HEK293 (cell line): ENCODE data around the gene KLK6.

Experiments
- CTCF ChIA-PET: fragments of 350-600 bp; formaldehyde crosslinking; extraction: SDS; loops from one replicate; lab custom pipeline; 2021; ENCODE audit warnings: antibody characterized with exemption; lab: Yijun Ruan, JAX
- POLR2A ChIA-PET: fragments of 300-600 bp; formaldehyde crosslinking; extraction: SDS; loops from one replicate; lab custom pipeline; 2020; ENCODE audit warnings: antibody characterized with exemption, inconsistent platforms; lab: Yijun Ruan, JAX
- H3K27ac ChIP-seq: fragments of 200-500 bp; sonication (Bioruptor generic); 2 replicates; pipeline ENCODE4 v1.5.1; 2014; ENCODE audit warnings: low read depth, low read length, control low read depth, inconsistent platforms; ENCODE audit errors: extremely low read depth
- H3K36me3 ChIP-seq, 2 experiments: fragments of 200-500 bp in 1 of 2; sonication (Bioruptor generic) in 1 of 2; 1 replicate in 1 of 2; 2 replicates in 1 of 2; pipeline ENCODE4 v1.5.1; 2014 to 2017; ENCODE audit warnings: inconsistent platforms in 2 of 2, low read length in 2 of 2; ENCODE audit not compliant: control insufficient read depth in 2 of 2, insufficient read depth in 1 of 2
- H3K4me1 ChIP-seq: fragments of 200-500 bp; sonication (Bioruptor generic); 2 replicates; pipeline ENCODE4 v1.5.1; 2014; ENCODE audit warnings: mild to moderate bottlenecking, low read length, inconsistent platforms; ENCODE audit not compliant: control insufficient read depth, insufficient read depth
- H3K4me3 ChIP-seq: 2 replicates; pipeline ENCODE4 v1.5.1; 2011; ENCODE audit warnings: low read depth, mild to moderate bottlenecking, control low read depth, low read length, moderate library complexity
- H3K9me3 ChIP-seq: fragments of 200-500 bp; sonication (Bioruptor generic); 2 replicates; pipeline ENCODE4 v1.5.1; 2014; ENCODE audit warnings: low read depth, low read length, inconsistent platforms; ENCODE audit not compliant: control insufficient read depth, insufficient read depth
- AEBP2 ChIP-seq: fragments of 450-650 bp; formaldehyde crosslinking; IDR thresholded peaks from 2 replicates; pipeline ENCODE4 v1.5.1; 2016; ENCODE audit warnings: missing biosample characterization, missing genetic modification characterization, borderline replicate concordance
- CTCF ChIP-seq: fragments of 450-650 bp; formaldehyde crosslinking; IDR thresholded peaks from 2 replicates; pipeline ENCODE4 v1.5.1; 2016; ENCODE audit warnings: missing biosample characterization, missing genetic modification characterization
- SETDB1 ChIP-seq: IDR thresholded peaks from one replicate; pipeline ENCODE4 v1.6.1; 2017; ENCODE audit warnings: mild to moderate bottlenecking, low read length, moderate library complexity, mixed read lengths; ENCODE audit not compliant: insufficient read length
- SP3 ChIP-seq: fragments of 450-650 bp; formaldehyde crosslinking; IDR thresholded peaks from 2 replicates; pipeline ENCODE4 v1.5.1; 2016; ENCODE audit warnings: missing biosample characterization, missing genetic modification characterization
- TRIM28 ChIP-seq: IDR thresholded peaks from 2 replicates; pipeline ENCODE4 v1.6.1; 2011; ENCODE audit warnings: low read length, control low read depth, borderline replicate concordance
- WT1 ChIP-seq: fragments of 450-650 bp; formaldehyde crosslinking; IDR thresholded peaks from 2 replicates; pipeline ENCODE4 v1.5.1; 2016; ENCODE audit warnings: missing biosample characterization, missing genetic modification characterization
- ZBTB48 ChIP-seq: fragments of 450-650 bp; formaldehyde crosslinking; IDR thresholded peaks from 2 replicates; pipeline ENCODE4 v1.5.1; 2016; ENCODE audit warnings: missing biosample characterization, missing genetic modification characterization
- ZBTB49 ChIP-seq: fragments of 450-650 bp; formaldehyde crosslinking; IDR thresholded peaks from 2 replicates; pipeline ENCODE4 v1.5.1; 2016; ENCODE audit warnings: missing biosample characterization, missing genetic modification characterization, low read depth
- ZBTB7A ChIP-seq: fragments of 450-650 bp; formaldehyde crosslinking; IDR thresholded peaks from 2 replicates; pipeline ENCODE4 v1.5.1; 2016; ENCODE audit warnings: low read depth, missing biosample characterization, missing genetic modification characterization
- ZBTB8A ChIP-seq: fragments of 450-650 bp; formaldehyde crosslinking; IDR thresholded peaks from 2 replicates; pipeline ENCODE4 v1.5.1; 2016; ENCODE audit warnings: missing biosample characterization, missing genetic modification characterization
- ZFP3 ChIP-seq: fragments of 450-650 bp; formaldehyde crosslinking; IDR thresholded peaks from 2 replicates; pipeline ENCODE4 v1.5.1; 2016; ENCODE audit warnings: low read depth, missing biosample characterization, missing genetic modification characterization
- ZFP41 ChIP-seq: fragments of 450-650 bp; formaldehyde crosslinking; IDR thresholded peaks from 2 replicates; pipeline ENCODE4 v1.5.1; 2016; ENCODE audit warnings: missing biosample characterization, missing genetic modification characterization, borderline replicate concordance
- ZNF121 ChIP-seq: fragments of 450-650 bp; formaldehyde crosslinking; IDR thresholded peaks from 2 replicates; pipeline ENCODE4 v1.5.1; 2016; ENCODE audit warnings: missing biosample characterization, missing genetic modification characterization
- ZNF157 ChIP-seq: fragments of 450-650 bp; formaldehyde crosslinking; IDR thresholded peaks from 2 replicates; pipeline ENCODE4 v1.5.1; 2016; ENCODE audit warnings: missing biosample characterization, missing genetic modification characterization
- ZNF302 ChIP-seq: fragments of 450-650 bp; formaldehyde crosslinking; IDR thresholded peaks from 2 replicates; pipeline ENCODE4 v1.5.1; 2016; ENCODE audit warnings: missing biosample characterization, missing genetic modification characterization, low read depth
- ZNF350 ChIP-seq: fragments of 450-650 bp; formaldehyde crosslinking; IDR thresholded peaks from 2 replicates; pipeline ENCODE4 v1.5.0; 2017; ENCODE audit warnings: missing biosample characterization, mild to moderate bottlenecking, missing genetic modification characterization
- ZNF404 ChIP-seq: fragments of 450-650 bp; formaldehyde crosslinking; IDR thresholded peaks from 2 replicates; pipeline ENCODE4 v1.5.1; 2017; ENCODE audit warnings: missing biosample characterization, missing genetic modification characterization
- ZNF624 ChIP-seq: fragments of 450-650 bp; formaldehyde crosslinking; IDR thresholded peaks from 2 replicates; pipeline ENCODE4 v1.5.1; 2017; ENCODE audit warnings: missing biosample characterization, missing genetic modification characterization
- ZNF629 ChIP-seq: fragments of 450-650 bp; formaldehyde crosslinking; IDR thresholded peaks from 2 replicates; pipeline ENCODE4 v1.5.1; 2017; ENCODE audit warnings: missing biosample characterization, missing genetic modification characterization
- ZNF664 ChIP-seq: fragments of 450-650 bp; formaldehyde crosslinking; IDR thresholded peaks from 2 replicates; pipeline ENCODE4 v1.5.1; 2016; ENCODE audit warnings: missing biosample characterization, missing genetic modification characterization
- ZNF776 ChIP-seq: fragments of 450-650 bp; formaldehyde crosslinking; IDR thresholded peaks from 2 replicates; pipeline ENCODE4 v1.5.0; 2017; ENCODE audit warnings: missing biosample characterization, missing genetic modification characterization, borderline replicate concordance
- ZSCAN5A ChIP-seq: fragments of 450-650 bp; formaldehyde crosslinking; IDR thresholded peaks from 2 replicates; pipeline ENCODE4 v1.5.1; 2016; ENCODE audit warnings: missing biosample characterization, missing genetic modification characterization
- TF ChIP-seq, protein P1 (sequence below): fragments of 450-650 bp; formaldehyde crosslinking; IDR thresholded peaks from 2 replicates; pipeline ENCODE4 v1.5.1; 2016; ENCODE audit warnings: missing biosample characterization, missing genetic modification characterization, borderline replicate concordance

The KLK6 gene

DNA sequence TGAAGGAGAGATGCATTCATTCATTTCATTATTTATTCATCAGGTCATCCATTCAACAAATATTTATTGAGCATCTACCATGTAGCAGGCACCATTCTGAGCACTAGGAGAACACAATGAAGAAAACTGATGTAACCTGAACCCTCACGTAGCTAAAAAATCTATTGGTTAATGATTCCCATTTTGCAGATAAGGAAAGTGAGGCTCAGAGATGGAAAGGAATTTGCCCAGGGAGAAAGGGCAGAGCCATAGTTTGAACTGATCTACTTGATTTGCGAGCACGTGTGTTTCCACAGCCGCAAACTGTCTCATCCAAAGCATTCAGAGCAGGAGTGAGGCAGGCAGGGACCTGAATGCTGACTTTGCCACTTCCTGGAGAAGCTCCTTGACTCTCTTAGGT, 29.3 kb upstream of the KLK6 start:
- ChIA-PET POLR2A (no interaction called here), CTCF (interaction anchor here (1.0 kb wide), 1 partner anchor 17 kb away, joined by 3 read pairs; no protein-coding TSS in a partner anchor)
- TF ChIP-seq ZNF624 (no peak), ZNF776 (tag by site-specific recombination) (no peak), ZBTB48 (tag by site-specific recombination) (no peak), ZBTB7A (tag by site-specific recombination) (no peak), ZNF157 (tag by site-specific recombination) (no peak)
- no peaks in the 10 kb centered on the region for H3K4me1 ChIP-seq
- no peaks in the 10 kb centered on the region for H3K9me3 ChIP-seq
- no peaks in the 10 kb centered on the region for H3K36me3 ChIP-seq
- H3K4me3 ChIP-seq: no peak overlapping the region
- no peak overlapping the region for H3K27ac ChIP-seq

DNA sequence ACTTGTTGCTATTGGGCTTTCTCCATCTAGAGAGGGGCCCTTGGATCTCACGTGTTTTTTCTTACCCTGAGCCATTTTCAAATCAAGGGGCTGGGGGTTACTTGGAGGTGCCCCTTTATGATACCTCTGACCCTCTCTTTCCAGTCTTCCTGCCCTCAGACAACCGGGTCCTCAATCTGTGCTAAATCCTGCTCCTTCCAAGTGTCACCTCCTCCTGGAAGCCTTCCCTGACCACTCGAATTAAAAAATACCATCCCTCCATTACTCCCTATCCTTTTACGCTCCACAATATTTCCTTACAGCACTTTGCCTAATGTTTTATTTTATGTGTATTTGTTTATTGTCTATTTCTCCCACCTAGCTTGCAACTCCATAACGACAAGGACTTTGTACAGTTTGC, 28.7 kb upstream of the KLK6 start:
- CTCF ChIA-PET: interaction anchor here (1.2 kb wide), 1 partner anchor 19 kb away, joined by 3 read pairs; no protein-coding TSS in a partner anchor
- Histone ChIP-seq H3K4me3 (no peak overlapping the region), H3K9me3 (no peaks in the 10 kb centered on the region), H3K36me3 (no peaks in the 10 kb centered on the region), H3K4me1 (no peaks in the 10 kb centered on the region), H3K27ac (no peak overlapping the region)
- POLR2A ChIA-PET: no interaction called here
- no peak for TF ChIP-seq SETDB1
- no peak for TF ChIP-seq TRIM28
- TF ChIP-seq SP3 (tag by site-specific recombination): no peak
- no peak for TF ChIP-seq ZNF629 (tag by site-specific recombination)
- no peak for TF ChIP-seq ZFP3
- TF ChIP-seq ZNF664 (tag by site-specific recombination): no peak
- TF ChIP-seq ZNF350 (tag by site-specific recombination): no peak
- no peak for TF ChIP-seq WT1 (tag by site-specific recombination)
- TF ChIP-seq ZBTB49 (tag by site-specific recombination): no peak
- TF ChIP-seq ZFP41 (tag by site-specific recombination): no peak
- TF ChIP-seq ZBTB8A: no peak
- TF ChIP-seq ZNF121 (tag by site-specific recombination): no peak
- TF ChIP-seq, protein P1, sequence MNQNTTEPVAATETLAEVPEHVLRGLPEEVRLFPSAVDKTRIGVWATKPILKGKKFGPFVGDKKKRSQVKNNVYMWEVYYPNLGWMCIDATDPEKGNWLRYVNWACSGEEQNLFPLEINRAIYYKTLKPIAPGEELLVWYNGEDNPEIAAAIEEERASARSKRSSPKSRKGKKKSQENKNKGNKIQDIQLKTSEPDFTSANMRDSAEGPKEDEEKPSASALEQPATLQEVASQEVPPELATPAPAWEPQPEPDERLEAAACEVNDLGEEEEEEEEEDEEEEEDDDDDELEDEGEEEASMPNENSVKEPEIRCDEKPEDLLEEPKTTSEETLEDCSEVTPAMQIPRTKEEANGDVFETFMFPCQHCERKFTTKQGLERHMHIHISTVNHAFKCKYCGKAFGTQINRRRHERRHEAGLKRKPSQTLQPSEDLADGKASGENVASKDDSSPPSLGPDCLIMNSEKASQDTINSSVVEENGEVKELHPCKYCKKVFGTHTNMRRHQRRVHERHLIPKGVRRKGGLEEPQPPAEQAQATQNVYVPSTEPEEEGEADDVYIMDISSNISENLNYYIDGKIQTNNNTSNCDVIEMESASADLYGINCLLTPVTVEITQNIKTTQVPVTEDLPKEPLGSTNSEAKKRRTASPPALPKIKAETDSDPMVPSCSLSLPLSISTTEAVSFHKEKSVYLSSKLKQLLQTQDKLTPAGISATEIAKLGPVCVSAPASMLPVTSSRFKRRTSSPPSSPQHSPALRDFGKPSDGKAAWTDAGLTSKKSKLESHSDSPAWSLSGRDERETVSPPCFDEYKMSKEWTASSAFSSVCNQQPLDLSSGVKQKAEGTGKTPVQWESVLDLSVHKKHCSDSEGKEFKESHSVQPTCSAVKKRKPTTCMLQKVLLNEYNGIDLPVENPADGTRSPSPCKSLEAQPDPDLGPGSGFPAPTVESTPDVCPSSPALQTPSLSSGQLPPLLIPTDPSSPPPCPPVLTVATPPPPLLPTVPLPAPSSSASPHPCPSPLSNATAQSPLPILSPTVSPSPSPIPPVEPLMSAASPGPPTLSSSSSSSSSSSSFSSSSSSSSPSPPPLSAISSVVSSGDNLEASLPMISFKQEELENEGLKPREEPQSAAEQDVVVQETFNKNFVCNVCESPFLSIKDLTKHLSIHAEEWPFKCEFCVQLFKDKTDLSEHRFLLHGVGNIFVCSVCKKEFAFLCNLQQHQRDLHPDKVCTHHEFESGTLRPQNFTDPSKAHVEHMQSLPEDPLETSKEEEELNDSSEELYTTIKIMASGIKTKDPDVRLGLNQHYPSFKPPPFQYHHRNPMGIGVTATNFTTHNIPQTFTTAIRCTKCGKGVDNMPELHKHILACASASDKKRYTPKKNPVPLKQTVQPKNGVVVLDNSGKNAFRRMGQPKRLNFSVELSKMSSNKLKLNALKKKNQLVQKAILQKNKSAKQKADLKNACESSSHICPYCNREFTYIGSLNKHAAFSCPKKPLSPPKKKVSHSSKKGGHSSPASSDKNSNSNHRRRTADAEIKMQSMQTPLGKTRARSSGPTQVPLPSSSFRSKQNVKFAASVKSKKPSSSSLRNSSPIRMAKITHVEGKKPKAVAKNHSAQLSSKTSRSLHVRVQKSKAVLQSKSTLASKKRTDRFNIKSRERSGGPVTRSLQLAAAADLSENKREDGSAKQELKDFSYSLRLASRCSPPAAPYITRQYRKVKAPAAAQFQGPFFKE (tag by site-specific recombination): no peak
- TF ChIP-seq ZSCAN5A: no peak
- TF ChIP-seq AEBP2: no peak
- no peak for TF ChIP-seq ZNF302 (tag by site-specific recombination)
- no peak for TF ChIP-seq ZNF404 (tag by site-specific recombination)
- no peak for TF ChIP-seq CTCF (tag by site-specific recombination)
